ENCODE results near the gene UBR3.

The UBR3 gene

GRCh38 chr2:169963786-169964185 lies 136.5 kb downstream of the UBR3 start:
- Mint-ChIP-seq H3K27me3 (no peaks in the 10 kb centered on the region), H3K36me3 (ENCODE audit: low read depth) (peaks cover 68% of the 10 kb centered on the region), H3K9me3 (no peaks in the 10 kb centered on the region), H3K4me1 (ENCODE audit: low read depth) (peaks cover 8% of the 10 kb centered on the region), H3K4me3 (no peak overlapping the region), H3K27ac (no peak overlapping the region)
- intact Hi-C loops (cut with micrococcal nuclease), result no loop called here

- peaks cover 8% of the 10 kb centered on the region for H3K4me1 Mint-ChIP-seq (ENCODE audit: low read depth)
- intact Hi-C loops (cut with micrococcal nuclease), result no loop called here
- H3K4me3 Mint-ChIP-seq, result no peak overlapping the region
- no peak overlapping the region for H3K27ac Mint-ChIP-seq
- H3K36me3 Mint-ChIP-seq (ENCODE audit: low read depth), result peaks cover 68% of the 10 kb centered on the region
- H3K27me3 Mint-ChIP-seq, result no peaks in the 10 kb centered on the region
- no peaks in the 10 kb centered on the region for H3K9me3 Mint-ChIP-seq
Observed at GRCh38 chr2:169964740-169965139, 137.5 kb downstream of the UBR3 start.

- H3K9me3 Mint-ChIP-seq, result no peaks in the 10 kb centered on the region
- H3K27me3 Mint-ChIP-seq, result no peaks in the 10 kb centered on the region
- peaks cover 8% of the 10 kb centered on the region for H3K4me1 Mint-ChIP-seq (ENCODE audit: low read depth)
- H3K27ac Mint-ChIP-seq, result no peak overlapping the region
- H3K36me3 Mint-ChIP-seq (ENCODE audit: low read depth), result peaks cover 67% of the 10 kb centered on the region
- no peak overlapping the region for H3K4me3 Mint-ChIP-seq
- intact Hi-C loops (cut with micrococcal nuclease), result no loop called here
Observed at GRCh38 chr2:169965495-169965894, 138.2 kb downstream of the UBR3 start.

- peaks cover 6% of the 10 kb centered on the region for H3K4me1 Mint-ChIP-seq (ENCODE audit: low read depth)
- H3K27me3 Mint-ChIP-seq, result no peaks in the 10 kb centered on the region
- H3K9me3 Mint-ChIP-seq, result no peaks in the 10 kb centered on the region
- peaks cover 64% of the 10 kb centered on the region for H3K36me3 Mint-ChIP-seq (ENCODE audit: low read depth)
- H3K27ac Mint-ChIP-seq, result no peak overlapping the region
- intact Hi-C loops (cut with micrococcal nuclease), result no loop called here
- H3K4me3 Mint-ChIP-seq, result no peak overlapping the region
Observed at GRCh38 chr2:169966454-169966853, 139.2 kb downstream of the UBR3 start.

- H3K36me3 Mint-ChIP-seq (ENCODE audit: low read depth), result peaks cover 55% of the 10 kb centered on the region
- intact Hi-C loops (cut with micrococcal nuclease), result no loop called here
- H3K4me1 Mint-ChIP-seq (ENCODE audit: low read depth), result no peaks in the 10 kb centered on the region
- no peak overlapping the region for H3K4me3 Mint-ChIP-seq
- H3K27ac Mint-ChIP-seq, result no peak overlapping the region
- no peaks in the 10 kb centered on the region for H3K27me3 Mint-ChIP-seq
- no peaks in the 10 kb centered on the region for H3K9me3 Mint-ChIP-seq
Observed at GRCh38 chr2:169968743-169969142, 141.5 kb downstream of the UBR3 start.

GRCh38 chr2:169975221-169975620 lies 148.0 kb downstream of the UBR3 start:
- intact Hi-C loops (cut with micrococcal nuclease), result no loop called here
- H3K27me3 Mint-ChIP-seq, result no peaks in the 10 kb centered on the region
- peaks cover 17% of the 10 kb centered on the region for H3K4me1 Mint-ChIP-seq (ENCODE audit: low read depth)
- H3K36me3 Mint-ChIP-seq (ENCODE audit: low read depth), result peaks cover 59% of the 10 kb centered on the region
- no peak overlapping the region for H3K27ac Mint-ChIP-seq
- H3K9me3 Mint-ChIP-seq, result peaks cover 33% of the 10 kb centered on the region
- no peak overlapping the region for H3K4me3 Mint-ChIP-seq

GRCh38 chr2:169976335-169976851 lies 149.1 kb downstream of the UBR3 start:
- Mint-ChIP-seq H3K9me3 (peaks cover 33% of the 10 kb centered on the region), H3K4me1 (ENCODE audit: low read depth) (peaks cover 22% of the 10 kb centered on the region), H3K4me3 (no peak overlapping the region), H3K36me3 (ENCODE audit: low read depth) (peaks cover 58% of the 10 kb centered on the region), H3K27ac (no peak overlapping the region), H3K27me3 (no peaks in the 10 kb centered on the region)
- intact Hi-C loops (cut with micrococcal nuclease), result no loop called here

- intact Hi-C loops (cut with micrococcal nuclease), result no loop called here
- H3K4me1 Mint-ChIP-seq (ENCODE audit: low read depth), result peaks cover 22% of the 10 kb centered on the region
- H3K4me3 Mint-ChIP-seq, result no peak overlapping the region
- H3K9me3 Mint-ChIP-seq, result peaks cover 33% of the 10 kb centered on the region
- H3K27me3 Mint-ChIP-seq, result no peaks in the 10 kb centered on the region
- H3K36me3 Mint-ChIP-seq (ENCODE audit: low read depth), result peaks cover 49% of the 10 kb centered on the region
- peak overlapping the region; percentile 31 for H3K27ac Mint-ChIP-seq
Observed at GRCh38 chr2:169977530-169977929, 150.3 kb downstream of the UBR3 start.

- H3K27ac Mint-ChIP-seq, result no peak overlapping the region
- peaks cover 33% of the 10 kb centered on the region for H3K9me3 Mint-ChIP-seq
- no peaks in the 10 kb centered on the region for H3K27me3 Mint-ChIP-seq
- H3K4me1 Mint-ChIP-seq (ENCODE audit: low read depth), result peaks cover 22% of the 10 kb centered on the region
- intact Hi-C loops (cut with micrococcal nuclease), result no loop called here
- H3K36me3 Mint-ChIP-seq (ENCODE audit: low read depth), result peaks cover 56% of the 10 kb centered on the region
- H3K4me3 Mint-ChIP-seq, result no peak overlapping the region
Observed at GRCh38 chr2:169978402-169979017, 151.3 kb downstream of the UBR3 start.

- peaks cover 56% of the 10 kb centered on the region for H3K36me3 Mint-ChIP-seq (ENCODE audit: low read depth)
- peaks cover 32% of the 10 kb centered on the region for H3K9me3 Mint-ChIP-seq
- H3K4me1 Mint-ChIP-seq (ENCODE audit: low read depth), result peaks cover 22% of the 10 kb centered on the region
Observed at GRCh38 chr2:169979025-169979424, 151.8 kb downstream of the UBR3 start.

GRCh38 chr2:169980001-169980400 lies 152.7 kb downstream of the UBR3 start:
- Mint-ChIP-seq H3K27me3 (no peaks in the 10 kb centered on the region), H3K36me3 (ENCODE audit: low read depth) (peaks cover 46% of the 10 kb centered on the region), H3K4me1 (ENCODE audit: low read depth) (peaks cover 22% of the 10 kb centered on the region), H3K27ac (no peak overlapping the region), H3K9me3 (peaks cover 22% of the 10 kb centered on the region), H3K4me3 (no peak overlapping the region)
- intact Hi-C loops (cut with micrococcal nuclease), result no loop called here

More at GRCh38 chr2:169979025-169979424, 151.8 kb downstream of the UBR3 start:
- H3K27ac Mint-ChIP-seq, result no peak overlapping the region
- intact Hi-C loops (cut with micrococcal nuclease), result no loop called here
- no peak overlapping the region for H3K4me3 Mint-ChIP-seq
- no peaks in the 10 kb centered on the region for H3K27me3 Mint-ChIP-seq

- Mint-ChIP-seq H3K27me3 (no peaks in the 10 kb centered on the region), H3K27ac (no peak overlapping the region), H3K36me3 (ENCODE audit: low read depth) (peaks cover 40% of the 10 kb centered on the region), H3K4me1 (ENCODE audit: low read depth) (peaks cover 22% of the 10 kb centered on the region), H3K9me3 (peaks cover 16% of the 10 kb centered on the region), H3K4me3 (no peak overlapping the region)
- intact Hi-C loops (cut with micrococcal nuclease), result no loop called here
Observed at GRCh38 chr2:169980643-169981042, 153.4 kb downstream of the UBR3 start.

- no peak overlapping the region for H3K27ac Mint-ChIP-seq
- H3K27me3 Mint-ChIP-seq, result no peaks in the 10 kb centered on the region
- H3K36me3 Mint-ChIP-seq (ENCODE audit: low read depth), result peaks cover 26% of the 10 kb centered on the region
- no peak overlapping the region for H3K4me3 Mint-ChIP-seq
- peaks cover 7% of the 10 kb centered on the region for H3K4me1 Mint-ChIP-seq (ENCODE audit: low read depth)
- no peaks in the 10 kb centered on the region for H3K9me3 Mint-ChIP-seq
- intact Hi-C loops (cut with micrococcal nuclease), result no loop called here
Observed at GRCh38 chr2:169982929-169983328, 155.7 kb downstream of the UBR3 start.

- H3K36me3 Mint-ChIP-seq (ENCODE audit: low read depth), result peaks cover 20% of the 10 kb centered on the region
- intact Hi-C loops (cut with micrococcal nuclease), result no loop called here
- no peaks in the 10 kb centered on the region for H3K27me3 Mint-ChIP-seq
- H3K4me1 Mint-ChIP-seq (ENCODE audit: low read depth), result peaks cover 5% of the 10 kb centered on the region
- no peaks in the 10 kb centered on the region for H3K9me3 Mint-ChIP-seq
- no peak overlapping the region for H3K4me3 Mint-ChIP-seq
- H3K27ac Mint-ChIP-seq, result no peak overlapping the region
Observed at GRCh38 chr2:169983506-169983905, 156.3 kb downstream of the UBR3 start.

GRCh38 chr2:169984145-169984544 lies 156.9 kb downstream of the UBR3 start:
- Mint-ChIP-seq H3K27ac (no peak overlapping the region), H3K9me3 (peaks cover 2% of the 10 kb centered on the region), H3K4me3 (no peak overlapping the region), H3K27me3 (no peaks in the 10 kb centered on the region), H3K4me1 (ENCODE audit: low read depth) (peaks cover 5% of the 10 kb centered on the region), H3K36me3 (ENCODE audit: low read depth) (peaks cover 22% of the 10 kb centered on the region)
- intact Hi-C loops (cut with micrococcal nuclease), result no loop called here
